ENCODE measurements around the gene DIO2. TPM values are rescaled to one million over a fixed set of nuclear protein-coding genes. Genes with fewer than 3 reads are reported as not detected.

The DIO2 gene
- total RNA-seq, 4 donors from 2014 or later: 0.13 to 22.3 (median 1.8) TPM

- no peak for TF ChIP-seq CTCF (IDR thresholded peaks at IDR 0.05)
- no peak for TF ChIP-seq POLR2A (IDR thresholded peaks at IDR 0.05)
- no peak for DNase-seq
Measured at GRCh38 chr14:80200093-80200492, 11.2 kb downstream of the DIO2 start.

GRCh38 chr14:80188571-80188970 lies 22.7 kb downstream of the DIO2 start:
- no peak for DNase-seq
- Histone ChIP-seq H3K4me3 (no peak overlapping the region), H3K4me1 (no peaks in the 10 kb centered on the region), H3K9me3 (no peaks in the 10 kb centered on the region), H3K36me3 (no peaks in the 10 kb centered on the region), H3K27ac (no peak overlapping the region), H3K27me3 (no peaks in the 10 kb centered on the region)
- TF ChIP-seq CTCF (IDR thresholded peaks at IDR 0.05) (no peak), POLR2A (IDR thresholded peaks at IDR 0.05) (no peak)

More at GRCh38 chr14:80200093-80200492, 11.2 kb downstream of the DIO2 start:
- Histone ChIP-seq H3K4me1 (no peaks in the 10 kb centered on the region), H3K27ac (no peak overlapping the region), H3K9me3 (no peaks in the 10 kb centered on the region), H3K27me3 (no peaks in the 10 kb centered on the region), H3K36me3 (no peaks in the 10 kb centered on the region), H3K4me3 (no peak overlapping the region)

GRCh38 chr14:80186301-80186800 lies 25.0 kb downstream of the DIO2 start:
- Histone ChIP-seq H3K27ac (no peak overlapping the region), H3K4me3 (no peak overlapping the region), H3K9me3 (no peaks in the 10 kb centered on the region), H3K36me3 (no peaks in the 10 kb centered on the region), H3K4me1 (no peaks in the 10 kb centered on the region), H3K27me3 (no peaks in the 10 kb centered on the region)
- no peak for TF ChIP-seq POLR2A (IDR thresholded peaks at IDR 0.05)
- DNase-seq: no peak

GRCh38 chr14:80176893-80177292 lies 34.4 kb downstream of the DIO2 start:
- DNase-seq: no peak
- TF ChIP-seq CTCF (IDR thresholded peaks at IDR 0.05) (no peak), POLR2A (IDR thresholded peaks at IDR 0.05) (no peak)
- H3K27ac ChIP-seq: no peak overlapping the region
- H3K4me1 ChIP-seq: no peaks in the 10 kb centered on the region
- no peak overlapping the region for H3K4me3 ChIP-seq
- no peaks in the 10 kb centered on the region for H3K36me3 ChIP-seq
- no peaks in the 10 kb centered on the region for H3K27me3 ChIP-seq
- H3K9me3 ChIP-seq: no peaks in the 10 kb centered on the region

- no peak for DNase-seq
- no peaks in the 10 kb centered on the region for H3K36me3 ChIP-seq
- no peaks in the 10 kb centered on the region for H3K27me3 ChIP-seq
- no peak overlapping the region for H3K27ac ChIP-seq
- H3K9me3 ChIP-seq: no peaks in the 10 kb centered on the region
- TF ChIP-seq CTCF (IDR thresholded peaks at IDR 0.05): no peak
- TF ChIP-seq POLR2A (IDR thresholded peaks at IDR 0.05): no peak
- H3K4me1 ChIP-seq: no peaks in the 10 kb centered on the region
- no peak overlapping the region for H3K4me3 ChIP-seq
Measured at GRCh38 chr14:80172375-80173051, 38.8 kb downstream of the DIO2 start.

DNA sequence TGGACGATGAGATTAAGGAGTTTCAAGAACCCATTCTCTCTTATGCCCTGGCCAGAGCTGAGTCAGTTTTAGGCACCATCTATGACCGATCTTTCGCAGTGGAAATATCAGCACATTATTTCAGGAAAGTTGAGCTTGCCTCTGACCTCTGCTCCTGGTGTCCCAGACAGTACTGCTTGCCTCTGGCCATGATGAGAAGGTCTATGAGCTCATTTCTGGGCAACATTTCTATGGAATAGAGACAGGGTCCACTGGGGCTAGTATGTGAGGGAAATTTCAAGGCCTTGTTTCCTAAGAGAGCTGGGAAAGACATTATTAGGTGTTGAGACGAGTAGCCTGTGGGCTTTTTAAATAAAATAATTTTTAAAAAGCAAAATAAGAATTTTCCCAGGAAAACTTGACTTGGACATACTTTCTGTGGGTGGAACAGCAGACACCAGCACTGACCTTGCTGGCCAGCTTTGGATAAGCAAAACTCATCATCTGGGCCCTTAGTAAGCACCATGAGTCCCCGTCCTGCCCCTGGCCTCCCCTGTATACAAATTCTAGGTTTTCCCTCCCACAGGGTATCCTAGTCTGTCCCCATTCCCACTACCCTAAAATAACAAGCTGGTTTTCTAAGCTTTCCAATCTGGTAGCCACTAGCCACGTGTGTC lies 43.4 kb downstream of the DIO2 start:
- Histone ChIP-seq H3K27ac (no peak overlapping the region), H3K4me1 (no peaks in the 10 kb centered on the region), H3K4me3 (no peak overlapping the region), H3K27me3 (no peaks in the 10 kb centered on the region), H3K9me3 (no peaks in the 10 kb centered on the region), H3K36me3 (no peaks in the 10 kb centered on the region)
- no peak for DNase-seq
- TF ChIP-seq CTCF (IDR thresholded peaks at IDR 0.05) (no peak), POLR2A (IDR thresholded peaks at IDR 0.05) (no peak)
